ENCODE results near the gene PEX13. TPM values are rescaled to one million over a fixed set of nuclear protein-coding genes. Genes with fewer than 3 reads are reported as not detected.
"Not testable (repeated sequence)": the region's sequence is repeated elsewhere in the genome, so short reads cannot be mapped to it uniquely, and the experiment has no call there.

Gene PEX13, protein sequence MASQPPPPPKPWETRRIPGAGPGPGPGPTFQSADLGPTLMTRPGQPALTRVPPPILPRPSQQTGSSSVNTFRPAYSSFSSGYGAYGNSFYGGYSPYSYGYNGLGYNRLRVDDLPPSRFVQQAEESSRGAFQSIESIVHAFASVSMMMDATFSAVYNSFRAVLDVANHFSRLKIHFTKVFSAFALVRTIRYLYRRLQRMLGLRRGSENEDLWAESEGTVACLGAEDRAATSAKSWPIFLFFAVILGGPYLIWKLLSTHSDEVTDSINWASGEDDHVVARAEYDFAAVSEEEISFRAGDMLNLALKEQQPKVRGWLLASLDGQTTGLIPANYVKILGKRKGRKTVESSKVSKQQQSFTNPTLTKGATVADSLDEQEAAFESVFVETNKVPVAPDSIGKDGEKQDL
- total RNA-seq: 23.2 and 31.8 TPM in 2 replicates

DNA sequence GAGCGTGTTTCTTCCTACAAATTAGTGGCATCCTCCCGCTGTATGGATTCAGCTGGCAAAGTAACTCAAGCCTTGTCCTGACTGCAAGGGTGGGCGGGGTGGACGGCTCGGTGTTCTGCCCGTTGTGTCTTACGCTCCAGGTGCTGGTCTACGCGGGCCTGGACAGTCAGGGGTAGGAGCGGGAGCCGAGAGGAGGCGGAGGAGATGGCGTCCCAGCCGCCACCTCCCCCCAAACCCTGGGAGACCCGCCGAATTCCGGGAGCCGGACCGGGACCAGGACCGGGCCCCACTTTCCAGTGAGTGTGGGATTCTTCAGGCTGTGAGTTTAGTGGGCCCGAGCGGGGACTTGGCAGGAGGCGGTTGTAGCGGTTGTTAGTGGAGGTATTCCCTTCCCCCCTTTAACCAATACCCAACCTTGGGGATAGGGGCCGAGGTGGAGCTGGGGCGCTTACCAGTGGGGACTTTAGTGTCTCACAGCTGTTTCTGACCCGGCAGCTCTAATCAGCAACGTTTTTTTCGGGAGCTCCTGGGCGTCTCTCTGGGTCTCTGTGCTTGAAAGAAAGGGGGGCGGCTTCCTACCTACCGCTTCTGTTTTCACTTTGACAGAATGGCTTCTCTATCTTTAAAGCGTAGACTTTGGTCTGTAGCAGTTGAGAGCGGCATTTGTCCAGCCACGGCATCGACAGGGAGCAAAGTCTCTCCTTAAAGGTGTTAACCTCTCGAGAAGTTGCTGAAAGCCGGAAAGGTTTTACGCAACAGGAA lies at the start of gene PEX13, which contains the start of gene PUS10:
TSS of gene PEX13 (plus strand) at position 165 of the 762 bp plus-strand sequence. CDS start at position 205, 40 bp downstream.
TSS of gene PUS10 (minus strand) at position 700 of the 762 bp plus-strand sequence. CDS start 6,365 bp downstream, outside the sequence.
- no peak for DNase-seq (ENCODE audit: extremely low read depth, low read depth, low spot score)

DNA sequence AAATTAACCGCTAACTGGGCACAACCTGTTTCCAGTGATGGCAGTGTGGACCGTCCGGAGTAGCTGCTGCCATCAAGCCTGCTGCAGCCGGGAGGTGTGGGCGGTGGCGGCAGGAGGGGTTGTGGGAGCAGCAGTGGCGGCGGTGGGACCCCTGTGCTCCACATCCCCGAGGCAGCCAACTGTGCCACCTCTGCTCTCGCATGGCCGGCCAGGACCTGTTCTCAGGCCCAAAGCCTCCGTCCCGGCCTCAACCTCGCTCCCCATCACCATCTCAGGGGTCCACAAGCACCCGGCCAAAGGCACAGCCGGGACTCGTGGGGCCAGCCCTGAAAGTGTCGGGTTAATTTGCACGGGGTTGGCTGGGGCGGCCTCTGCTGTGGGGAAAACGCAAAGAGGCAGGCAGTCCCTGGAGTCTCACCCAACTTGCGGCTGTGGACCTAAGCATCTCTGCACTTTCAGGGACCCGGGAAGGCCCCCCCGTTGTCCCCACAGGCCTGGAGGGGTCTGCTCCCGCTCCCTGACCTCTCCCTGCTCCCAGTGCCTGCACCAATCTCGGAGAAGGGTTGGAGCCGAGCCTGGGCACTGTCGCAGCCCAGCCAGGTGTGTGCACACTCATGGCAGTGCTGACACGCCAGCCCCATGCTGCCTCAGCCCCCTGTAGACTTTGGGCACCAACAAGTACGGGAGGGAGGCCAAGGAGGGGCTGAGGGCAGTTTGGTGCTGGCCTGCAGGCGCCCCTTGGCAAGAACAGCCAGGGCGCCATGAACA lies 44.4 kb upstream of the PEX13 start:
- DNase-seq (ENCODE audit: extremely low read depth, low read depth, low spot score): no peak

DNA sequence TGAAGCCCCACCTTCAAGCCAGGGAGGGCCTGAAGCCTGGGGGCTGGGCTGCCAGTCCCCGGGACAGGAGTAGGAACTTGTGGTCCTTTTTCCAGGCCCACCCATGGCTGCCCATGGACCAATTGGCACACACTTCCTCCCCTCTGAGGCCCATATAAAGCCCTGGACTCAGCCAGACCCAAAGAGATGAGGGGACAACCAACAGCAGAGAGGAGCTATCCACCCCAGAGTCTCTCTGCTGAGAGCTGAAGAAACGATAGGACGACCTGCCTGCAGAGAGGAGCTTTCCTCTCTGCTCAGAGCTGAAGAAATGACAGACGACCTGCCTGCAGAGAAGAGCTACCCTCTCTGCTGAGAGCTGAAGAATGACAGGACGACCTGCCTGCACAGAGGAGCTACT lies 43.8 kb upstream of the PEX13 start:
- DNase-seq (ENCODE audit: extremely low read depth, low read depth, low spot score): no peak

DNA sequence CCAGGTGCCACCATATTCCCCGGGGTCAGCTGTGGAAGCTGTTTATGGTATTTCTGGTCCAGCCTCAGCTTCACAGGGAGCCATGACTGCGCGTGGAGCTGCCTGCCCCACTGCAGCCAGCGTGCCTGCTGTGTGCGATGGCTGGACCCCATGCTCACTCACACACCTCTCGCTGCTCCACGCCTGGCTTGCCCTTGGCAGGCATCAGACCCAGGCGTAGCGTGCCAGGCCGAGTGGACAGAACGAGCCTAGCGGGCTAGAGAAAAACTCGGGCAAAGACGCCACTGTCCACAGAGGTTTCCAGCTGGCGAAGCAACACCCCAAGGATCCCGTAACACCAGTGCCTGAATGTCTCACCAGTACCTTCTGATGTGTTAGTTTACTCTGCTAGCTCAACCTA lies 42.9 kb upstream of the PEX13 start:
- no peak for DNase-seq (ENCODE audit: extremely low read depth, low read depth, low spot score)

DNA sequence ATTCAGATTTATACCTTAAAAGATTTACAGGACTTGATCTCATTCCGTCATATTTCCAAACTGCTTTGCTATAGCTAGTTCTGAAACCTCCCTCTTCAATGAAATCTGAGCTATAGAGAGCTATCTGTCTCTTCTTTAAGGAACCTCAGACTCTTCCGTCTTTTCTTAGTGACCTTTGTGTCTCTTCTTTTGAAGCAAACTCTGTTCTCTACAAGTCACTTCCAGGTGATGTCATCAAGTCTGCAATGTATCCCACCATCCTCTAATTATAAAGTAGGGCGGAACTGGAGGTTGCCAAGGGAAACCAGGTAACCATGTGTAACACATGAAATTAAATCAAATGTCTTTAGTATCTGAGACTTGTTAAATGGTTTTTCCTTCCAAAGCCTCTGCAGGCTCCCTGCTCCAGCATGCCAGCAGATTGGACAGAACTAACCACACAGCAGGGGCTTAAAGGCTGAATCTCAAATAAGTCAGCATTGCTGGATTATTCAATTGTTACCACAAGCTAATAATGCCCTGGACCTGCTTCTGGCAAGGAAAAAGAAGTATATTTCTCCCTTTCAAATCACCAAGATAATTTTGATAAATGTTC lies 41.2 kb upstream of the PEX13 start:
- no peak for DNase-seq (ENCODE audit: extremely low read depth, low read depth, low spot score)

DNA sequence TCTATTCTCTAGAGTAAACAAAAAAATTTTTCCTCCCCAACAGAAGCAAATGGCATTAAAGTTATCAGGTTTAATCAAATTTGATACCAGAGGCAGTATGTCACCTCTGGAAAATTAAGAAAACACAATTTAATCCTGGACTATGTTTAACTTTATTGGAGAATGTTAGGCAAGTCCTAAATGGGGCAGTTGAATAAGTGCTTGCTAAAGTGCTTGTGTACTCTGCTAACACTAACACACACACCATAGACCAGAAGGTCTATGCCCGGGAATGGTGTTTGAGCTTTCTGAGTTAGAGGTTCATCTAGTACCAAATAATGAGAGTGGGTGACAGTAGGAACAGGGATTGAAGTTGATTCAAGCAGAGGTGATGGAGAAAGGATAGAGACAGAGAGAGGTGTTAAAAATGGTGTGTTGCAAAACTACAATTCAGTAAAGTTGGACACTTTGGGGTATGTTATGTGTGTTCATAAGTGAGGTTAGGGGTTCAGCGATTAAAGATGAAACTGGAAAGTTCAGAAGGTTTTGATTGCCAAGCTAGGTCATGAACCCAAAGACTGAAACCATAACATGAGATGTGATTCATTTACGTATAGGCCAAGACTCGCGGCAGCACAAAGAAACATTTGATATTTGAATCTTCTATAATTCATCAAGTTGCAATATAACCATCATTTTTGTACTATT lies 40.5 kb upstream of the PEX13 start:
- DNase-seq (ENCODE audit: extremely low read depth, low read depth, low spot score): no peak

DNA sequence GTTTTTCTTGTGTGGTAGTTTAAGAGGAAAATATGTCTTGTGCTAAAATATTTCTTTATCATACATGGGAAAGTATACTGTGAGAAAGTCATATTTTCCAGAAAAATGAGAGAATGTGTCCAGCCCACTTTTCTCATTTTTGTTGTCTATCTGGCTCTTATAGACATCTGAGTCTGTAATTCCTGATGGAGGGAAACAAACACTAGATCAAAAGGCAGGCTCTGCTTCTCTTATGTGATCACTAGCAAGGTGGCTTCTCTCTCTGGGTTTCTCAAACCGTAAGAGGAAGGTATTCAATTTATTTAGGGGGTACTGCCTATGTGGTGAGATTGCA lies 40.0 kb upstream of the PEX13 start:
- DNase-seq (ENCODE audit: extremely low read depth, low read depth, low spot score): no peak

DNA sequence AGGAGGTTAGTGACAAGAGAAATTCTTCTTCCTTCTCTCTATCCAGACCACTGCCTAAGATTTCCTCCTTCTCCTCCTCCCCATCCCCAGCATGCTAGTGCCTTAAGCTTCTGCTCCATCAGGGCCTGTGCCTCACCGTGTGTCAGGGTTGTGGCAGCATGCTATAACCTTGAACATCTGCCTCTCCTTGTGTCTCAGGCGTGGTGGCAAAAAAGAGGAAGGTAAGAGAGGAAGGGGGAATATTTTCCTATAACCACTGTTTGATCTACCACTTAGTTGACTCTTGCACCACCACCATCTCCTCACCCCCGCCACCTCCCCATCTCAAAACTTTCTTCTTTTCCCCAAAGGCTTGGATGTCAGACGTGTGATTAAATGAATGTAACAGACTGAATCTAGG lies 38.3 kb upstream of the PEX13 start:
- DNase-seq (ENCODE audit: extremely low read depth, low read depth, low spot score): no peak

DNA sequence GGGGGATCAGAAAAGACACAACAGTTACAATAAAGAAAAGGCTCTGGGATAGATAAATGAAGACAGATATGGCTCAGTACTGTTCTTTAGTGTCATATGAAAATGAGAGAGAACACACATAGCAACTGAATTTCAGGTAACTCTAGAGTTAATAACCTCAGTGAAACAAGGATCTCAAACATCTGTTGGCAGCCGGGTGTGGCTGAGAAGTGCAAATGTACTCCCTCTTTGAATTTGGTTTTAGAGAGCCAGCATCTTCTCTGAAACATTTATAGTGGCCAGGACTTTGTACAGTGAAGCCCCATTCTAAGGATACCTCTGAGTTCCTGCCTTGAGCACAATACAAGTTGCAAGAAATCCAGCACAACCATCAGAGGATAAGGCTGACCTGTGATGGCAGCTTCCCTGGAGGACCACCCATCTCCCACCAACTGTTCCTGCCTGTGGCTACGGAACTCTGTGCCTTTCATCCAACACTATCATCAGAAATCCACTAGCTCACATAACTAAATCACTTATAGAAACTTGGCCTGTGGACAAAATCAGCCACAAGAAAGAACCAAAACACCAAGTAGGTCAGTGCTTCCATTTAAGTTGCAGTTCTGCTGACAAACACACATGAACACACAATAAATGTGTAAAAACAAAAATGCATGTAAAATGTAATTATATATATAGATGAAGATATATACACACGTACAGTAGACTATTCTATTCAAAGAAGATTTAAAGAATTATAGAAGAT lies 37.3 kb upstream of the PEX13 start:
- no peak for DNase-seq (ENCODE audit: extremely low read depth, low read depth, low spot score)

DNA sequence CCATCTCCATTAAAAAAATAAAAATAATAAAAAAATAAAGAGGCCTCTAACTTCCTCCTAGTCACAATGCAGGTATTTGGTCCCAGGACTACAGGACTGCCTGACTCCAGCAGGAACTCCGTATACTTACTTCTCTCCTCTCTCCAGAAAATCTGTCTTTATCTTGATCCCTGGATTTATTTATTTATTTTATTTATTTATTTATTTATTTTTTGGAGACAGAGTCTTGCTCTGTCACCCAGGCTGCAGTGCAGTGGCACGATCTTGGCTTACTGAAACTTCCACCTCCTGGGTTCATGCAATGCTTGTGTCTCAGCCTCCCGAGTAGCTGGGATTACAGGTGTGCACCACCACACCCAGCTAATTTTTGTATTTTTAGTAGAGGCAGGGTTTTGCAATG lies 35.5 kb upstream of the PEX13 start:
- DNase-seq (ENCODE audit: extremely low read depth, low read depth, low spot score): not testable (repeated sequence)

DNA sequence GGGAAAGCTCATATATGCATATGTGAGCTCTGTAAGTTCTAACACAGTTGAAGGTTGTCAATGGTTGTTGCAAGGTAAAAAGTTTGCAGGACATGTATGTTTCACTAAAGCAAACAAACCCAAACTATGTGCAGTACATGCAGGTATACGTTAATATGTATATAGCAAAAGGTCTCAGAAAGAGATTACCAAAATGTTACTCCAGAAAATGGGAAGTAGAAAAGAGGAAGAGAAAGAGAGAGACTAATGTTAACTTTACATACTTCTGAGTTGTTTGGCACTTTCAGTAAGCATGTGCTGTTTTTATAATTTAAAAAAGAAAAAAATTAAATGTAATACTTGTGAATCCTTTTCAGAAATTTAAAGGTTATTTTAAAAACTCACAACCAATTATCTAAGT lies 32.8 kb upstream of the PEX13 start:
- no peak for DNase-seq (ENCODE audit: extremely low read depth, low read depth, low spot score)

DNA sequence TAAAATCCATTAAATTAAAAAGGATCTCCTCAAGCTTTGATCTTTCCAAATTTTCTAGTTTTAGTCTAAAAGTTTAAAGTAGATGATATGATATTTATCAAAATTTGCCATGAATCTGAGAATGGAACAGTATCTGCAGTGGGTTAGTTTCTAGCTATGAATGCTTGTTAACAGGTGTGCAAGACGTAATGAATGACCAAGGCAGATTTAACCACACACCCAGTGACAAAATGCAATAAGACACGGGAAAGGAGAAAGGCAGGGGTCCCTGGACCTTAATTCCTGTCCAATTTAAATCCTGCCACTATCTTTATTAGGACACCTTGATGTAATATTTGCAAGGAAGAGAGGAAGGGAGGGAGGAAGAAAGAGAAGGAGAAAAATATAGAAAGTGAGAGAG lies 30.5 kb upstream of the PEX13 start:
- no peak for DNase-seq (ENCODE audit: extremely low read depth, low read depth, low spot score)

DNA sequence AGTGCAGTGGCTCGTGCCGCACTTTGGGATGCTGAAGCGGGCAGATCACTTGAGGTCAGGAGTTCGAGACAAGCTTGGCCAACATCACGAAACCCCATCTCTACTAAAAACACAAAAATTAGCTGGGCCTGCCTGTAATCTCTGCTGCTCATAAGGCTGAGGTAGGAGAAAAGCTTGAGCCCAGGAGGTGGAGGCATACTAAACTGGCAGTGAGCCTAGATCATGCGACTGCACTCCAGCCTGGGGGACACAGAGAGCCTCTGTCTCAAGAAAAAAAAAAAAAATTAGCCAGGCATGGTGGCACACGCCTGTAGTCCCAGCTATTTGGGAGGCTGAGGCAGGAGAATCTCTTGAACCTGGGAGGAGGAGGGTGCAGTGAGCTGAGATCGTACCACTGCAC lies 29.9 kb upstream of the PEX13 start:
- not testable (repeated sequence) for DNase-seq (ENCODE audit: extremely low read depth, low read depth, low spot score)

DNA sequence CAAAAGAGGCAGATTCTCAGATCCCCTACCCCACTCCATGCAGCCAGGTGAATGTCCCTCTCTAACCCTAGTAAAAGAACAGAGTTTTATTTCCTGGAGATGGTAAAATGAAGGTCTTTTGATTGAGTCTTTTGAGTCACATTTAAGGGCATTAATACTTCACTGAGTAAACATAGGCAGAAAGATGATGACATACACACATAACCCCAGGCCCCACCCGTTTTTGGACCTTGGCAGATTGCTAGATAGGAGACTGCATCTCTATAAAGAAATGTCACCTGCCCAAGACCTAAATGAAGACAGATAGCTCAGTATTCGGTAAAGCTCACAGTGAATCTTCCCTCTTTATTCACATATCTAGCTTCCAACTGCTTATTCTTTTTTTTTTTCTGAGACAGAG lies 28.3 kb upstream of the PEX13 start:
- DNase-seq (ENCODE audit: extremely low read depth, low read depth, low spot score): no peak

DNA sequence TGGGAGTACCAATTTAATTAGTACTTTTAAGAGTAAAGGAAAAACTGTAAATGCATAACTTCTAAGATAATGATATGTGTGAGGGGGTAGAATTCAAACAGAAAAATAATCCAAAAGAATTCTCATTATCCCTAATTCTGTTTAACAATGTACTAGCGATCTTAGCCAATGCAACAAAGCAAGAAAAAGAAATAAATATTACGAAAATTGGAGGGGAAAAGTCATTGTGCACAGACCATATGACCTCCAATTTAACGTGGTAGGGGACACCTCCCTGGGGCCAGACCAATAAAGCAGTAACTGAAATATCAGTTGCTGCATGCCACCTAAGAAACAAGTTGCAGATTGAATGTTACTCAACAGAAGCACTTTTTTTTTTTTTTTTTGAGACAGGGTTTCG lies 25.9 kb upstream of the PEX13 start:
- DNase-seq (ENCODE audit: extremely low read depth, low read depth, low spot score): no peak

DNA sequence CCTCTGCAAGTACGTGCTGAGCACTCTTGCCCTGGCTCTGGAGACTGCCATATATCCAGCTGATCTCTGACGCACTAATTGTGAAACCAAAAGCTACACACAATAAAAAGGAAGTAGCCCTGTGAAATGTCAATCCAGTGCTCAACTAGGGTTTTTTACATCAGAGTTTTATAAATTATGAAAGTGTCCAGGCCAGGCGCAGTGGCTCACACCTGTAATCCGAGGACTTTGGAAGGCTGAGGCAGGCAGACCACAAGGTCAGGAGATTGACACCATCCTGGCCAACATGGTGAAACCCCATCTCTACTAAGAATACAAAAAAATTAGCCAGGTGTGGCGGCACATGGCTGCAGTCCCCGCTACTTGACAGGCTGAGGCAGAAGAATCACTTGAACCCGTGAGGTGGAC lies 24.5 kb upstream of the PEX13 start:
- DNase-seq (ENCODE audit: extremely low read depth, low read depth, low spot score): no peak

DNA sequence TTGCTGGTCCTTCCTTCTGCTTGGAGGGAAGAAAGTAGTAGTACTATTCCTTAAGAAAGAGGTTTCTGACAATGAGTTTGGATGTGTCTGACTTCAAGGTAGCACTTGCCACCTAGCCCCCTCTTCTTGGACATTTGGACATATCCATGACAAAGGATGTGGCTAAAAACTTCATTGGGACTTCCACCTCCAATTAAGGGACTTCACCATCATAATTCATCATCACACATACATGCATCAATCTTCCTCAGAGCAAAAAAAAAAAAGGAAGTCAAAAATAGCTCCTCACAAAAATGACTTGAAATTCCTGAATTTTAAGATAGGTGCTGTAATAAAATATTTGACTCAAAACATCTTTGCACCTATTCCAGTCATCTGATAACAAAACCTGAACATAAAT lies 23.4 kb upstream of the PEX13 start:
- no peak for DNase-seq (ENCODE audit: extremely low read depth, low read depth, low spot score)

DNA sequence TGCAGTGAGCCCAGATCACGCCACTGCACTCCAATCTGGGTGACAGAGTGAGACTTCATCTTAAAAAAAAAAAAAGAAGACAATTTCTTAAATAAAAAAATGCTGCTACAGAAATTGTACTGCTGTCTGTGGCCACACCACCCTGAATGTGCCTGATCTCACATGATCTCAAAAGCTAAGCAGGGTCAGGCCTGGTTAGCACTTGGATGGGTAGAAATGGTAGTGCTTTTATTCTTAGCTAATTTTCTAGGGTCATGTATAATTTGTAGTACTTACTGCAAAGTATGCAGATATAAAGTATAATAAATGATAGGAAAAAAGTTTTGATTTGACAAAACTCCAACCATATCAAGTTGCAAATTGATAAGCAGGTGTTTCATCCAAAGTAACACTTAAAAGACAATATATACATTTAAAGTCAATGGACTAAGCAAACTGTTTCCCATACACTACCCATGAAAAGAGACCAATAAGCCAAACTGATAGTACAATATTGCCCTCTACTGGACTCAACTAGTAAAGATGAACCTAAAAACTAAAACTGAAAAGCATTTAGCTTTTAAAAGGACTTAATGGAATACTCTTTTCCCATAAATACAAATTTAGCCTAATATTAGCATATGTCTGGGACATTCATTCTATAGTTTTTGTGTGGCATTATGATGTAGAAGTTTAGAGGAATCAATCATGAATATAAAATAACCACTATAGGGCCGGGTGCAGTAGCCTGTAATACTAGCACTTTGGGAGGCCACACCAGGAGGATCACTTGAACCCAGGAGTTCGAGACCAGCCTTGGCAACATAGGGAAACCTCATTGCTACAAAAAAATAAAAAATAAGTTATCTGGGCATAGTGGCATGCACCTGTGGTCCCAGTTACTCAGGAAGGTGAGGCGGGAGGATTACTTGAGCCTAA lies 18.6 kb upstream of the PEX13 start:
- DNase-seq (ENCODE audit: extremely low read depth, low read depth, low spot score): no peak

DNA sequence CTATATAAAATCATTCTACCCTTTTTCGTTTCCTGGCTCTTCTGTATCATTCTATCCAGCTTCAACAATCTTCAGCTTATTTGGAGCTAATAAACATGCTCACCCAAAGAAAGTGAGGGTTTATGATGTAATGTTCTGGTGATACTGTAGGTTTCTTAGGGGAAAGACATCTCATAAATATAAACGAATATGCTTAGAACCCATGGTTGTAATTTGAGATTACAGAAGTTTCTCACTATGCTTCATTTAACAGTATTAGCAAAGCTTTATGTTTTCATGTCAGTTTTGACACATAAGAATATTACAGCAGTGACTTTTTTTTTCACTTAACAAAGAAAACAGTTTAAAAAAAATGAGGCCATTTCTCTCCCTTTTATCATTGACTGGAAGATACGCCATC lies 11.8 kb upstream of the PEX13 start:
- DNase-seq (ENCODE audit: extremely low read depth, low read depth, low spot score): no peak

All from glomerular endothelial cell (primary cell).